HUDEP-2 (cell line): Measurements from ENCODE around the gene KCNQ1.
A peak's percentile ranks its signal among the peaks of the same experiment; 100 is the strongest.

Experiments
- DNase-seq, 76 experiments: peaks; one replicate each; lab custom pipeline; 2025; ENCODE audit not compliant: unreplicated experiment in 76 of 76; lab: John Stamatoyannopoulos, UW

The KCNQ1 gene

GRCh38 chr11:2691991-2692875 lies 247.4 kb downstream of the KCNQ1 start:
- no peak for DNase-seq

GRCh38 chr11:2693271-2694261 lies 248.8 kb downstream of the KCNQ1 start:
- no peak for DNase-seq

DNA sequence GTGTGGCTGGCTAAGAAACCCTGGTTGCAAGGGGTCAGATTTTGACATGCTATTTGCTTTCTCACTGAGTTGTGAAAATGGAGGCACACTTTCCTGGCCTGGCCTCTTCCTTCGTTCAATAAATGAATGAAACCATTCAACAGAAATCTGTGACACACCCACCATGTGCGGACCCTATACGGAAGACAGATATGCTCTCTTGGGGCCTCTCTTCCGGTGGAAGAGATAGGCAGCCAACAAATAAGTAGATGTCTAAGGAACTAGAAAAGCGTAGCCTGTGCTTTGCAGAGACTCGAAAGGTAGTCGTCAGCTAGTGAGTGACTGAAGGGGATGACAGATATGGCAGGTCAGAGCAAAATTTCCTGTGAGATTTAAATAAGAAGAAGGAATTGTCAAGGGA lies 249.7 kb downstream of the KCNQ1 start:
- no peak for DNase-seq

GRCh38 chr11:2694995-2695939 lies 250.5 kb downstream of the KCNQ1 start:
- no peak for DNase-seq

DNA sequence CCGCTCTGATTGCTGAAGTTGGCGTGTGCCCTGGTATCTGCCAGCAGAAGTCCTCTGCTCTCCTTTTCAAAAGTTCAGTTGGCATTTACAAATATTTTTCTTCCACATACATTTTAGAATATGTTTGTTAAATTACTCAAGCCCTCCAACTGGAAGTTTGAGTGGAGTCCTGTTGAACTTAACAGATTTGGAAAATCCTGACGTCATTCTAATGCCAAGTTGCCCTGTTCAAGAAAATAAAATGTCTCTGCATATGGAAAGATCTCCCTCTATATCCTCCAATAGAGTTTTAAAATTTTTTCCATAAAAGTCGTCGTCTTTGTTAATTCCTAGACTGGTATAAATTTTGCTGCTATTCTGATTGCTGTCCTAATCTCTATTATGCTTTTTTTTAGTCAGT lies 251.6 kb downstream of the KCNQ1 start:
- no peak for DNase-seq

- DNase-seq, result no peak
Measured at GRCh38 chr11:2697866-2698265, 253.1 kb downstream of the KCNQ1 start.

GRCh38 chr11:2698386-2699184 lies 253.8 kb downstream of the KCNQ1 start:
- no peak for DNase-seq

DNA sequence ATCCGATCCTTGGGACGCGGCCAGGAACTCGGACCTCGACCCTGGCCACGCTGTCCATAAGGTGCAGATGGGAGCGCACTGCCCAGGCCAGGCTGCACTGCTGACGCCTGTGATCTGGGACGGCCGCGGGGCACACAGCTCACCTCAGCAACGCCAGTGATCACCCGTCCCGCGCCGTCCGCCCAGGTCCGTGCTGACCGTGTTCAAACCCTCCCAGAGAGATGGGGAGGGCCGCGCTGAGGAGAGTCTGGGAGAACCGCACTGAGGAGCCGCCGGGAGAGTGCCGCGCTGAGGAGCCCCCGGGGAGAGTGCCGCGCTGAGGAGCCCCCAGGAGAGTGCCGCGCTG lies 254.3 kb downstream of the KCNQ1 start:
- DNase-seq, result peak in 1 of 76 experiments; percentile 16

- DNase-seq, result peak in 73 of 76 experiments; percentile 43 to 89 (median 79)
Measured at GRCh38 chr11:2699531-2700414, 255.0 kb downstream of the KCNQ1 start, which contains the start of gene KCNQ1OT1. Gene KCNQ1OT1, minus strand, starts transcription at chr11:2699994.

DNA sequence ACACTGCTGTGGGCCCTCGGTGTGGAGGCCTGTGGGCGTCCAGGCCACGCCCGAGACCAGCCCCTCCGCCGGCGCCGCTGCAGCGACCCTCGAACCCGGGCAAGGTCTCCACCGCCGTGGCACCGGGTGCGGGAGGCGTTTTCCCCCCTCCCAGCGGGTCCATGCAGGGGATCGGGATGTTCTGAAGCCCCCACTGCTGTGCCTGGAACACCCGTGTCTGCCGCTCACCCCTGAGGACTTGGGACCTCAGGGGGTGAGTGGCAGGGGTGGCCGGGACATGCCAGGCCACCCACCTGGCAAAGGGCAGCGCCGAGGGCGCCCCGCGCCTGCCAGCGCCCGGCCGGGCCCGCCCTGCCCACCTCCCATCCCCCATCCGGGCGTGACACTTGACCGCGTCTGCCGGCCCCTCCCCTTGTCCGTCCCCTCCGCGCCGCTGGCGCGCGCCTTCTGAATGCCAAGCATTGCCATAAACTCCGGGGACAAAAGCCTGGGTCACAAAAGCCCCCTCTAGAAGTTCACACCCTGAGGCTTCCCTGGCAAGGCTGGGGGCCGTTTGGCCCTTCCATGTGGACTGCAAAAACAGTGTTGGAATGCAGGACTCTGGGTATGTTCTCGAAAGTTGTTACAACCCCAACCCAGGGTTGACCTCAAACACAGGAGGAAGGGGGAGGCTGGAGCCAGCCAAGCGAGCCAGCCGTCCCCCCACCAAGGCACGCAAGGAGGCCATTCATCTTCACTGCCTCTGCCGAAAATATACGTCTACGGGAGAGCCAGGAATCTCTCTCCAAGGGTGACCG lies 255.8 kb downstream of the KCNQ1 start:
- DNase-seq, result peak in 48 of 76 experiments; percentile 2 to 68 (median 42)

DNA sequence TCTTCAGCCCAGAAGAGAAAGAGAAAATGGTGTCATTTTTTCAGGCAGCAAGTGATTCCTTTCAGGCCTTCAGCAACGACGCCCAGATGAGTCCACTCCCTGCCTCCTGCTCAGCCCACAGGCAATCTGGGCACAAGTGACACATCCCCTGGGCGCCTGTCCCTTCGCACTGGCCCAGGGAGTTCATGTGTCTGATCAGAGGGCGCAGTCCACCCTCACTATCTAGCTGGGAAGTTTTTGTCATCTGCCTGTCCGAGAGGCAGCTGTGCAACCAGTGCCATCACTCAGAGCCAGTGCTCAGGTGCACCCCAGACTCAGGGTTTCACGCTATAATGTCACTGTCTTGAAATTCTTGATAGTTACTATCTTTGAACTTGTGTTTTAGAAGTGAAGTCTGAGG lies 256.4 kb downstream of the KCNQ1 start:
- DNase-seq, result no peak

- no peak for DNase-seq
Measured at GRCh38 chr11:2701898-2702434, 257.2 kb downstream of the KCNQ1 start.

GRCh38 chr11:2702771-2703362 lies 258.1 kb downstream of the KCNQ1 start:
- no peak for DNase-seq

GRCh38 chr11:2703363-2704141 lies 258.7 kb downstream of the KCNQ1 start:
- DNase-seq, result no peak

GRCh38 chr11:2704356-2704755 lies 259.5 kb downstream of the KCNQ1 start:
- no peak for DNase-seq

- no peak for DNase-seq
Measured at GRCh38 chr11:2704896-2705606, 260.2 kb downstream of the KCNQ1 start.
